ENCODE measurements around the gene IKBKE.

GRCh38 chr1:206526064-206526911 is 56.0 kb downstream of the IKBKE start:
- TF ChIP-seq CEBPB (IDR thresholded peaks at IDR 0.05; ENCODE audit: borderline replicate concordance in 1 of 2, low read depth in 2 of 2, low read length in 2 of 2) (no peak), ZBTB40 (IDR thresholded peaks at IDR 0.05; ENCODE audit: borderline replicate concordance) (no peak), ZBTB33 (IDR thresholded peaks at IDR 0.05) (no peak), CTCF (IDR thresholded peaks at IDR 0.05 in 2 of 3, conservative IDR thresholded peaks at IDR 0.05 in 1 of 3; ENCODE audit: control insufficient read depth in 2 of 3, extremely low read depth in 1 of 3, insufficient read depth in 1 of 3, low read depth in 3 of 3, low read length in 3 of 3) (no peak), MAX (IDR thresholded peaks at IDR 0.05; ENCODE audit: low read depth, low read length) (no peak)

Data from GM12878 (cell line).